ENCODE results near the gene FRAS1.
"Not testable (repeated sequence)": the region's sequence is repeated elsewhere in the genome, so short reads cannot be mapped to it uniquely, and the experiment has no call there.

FRAS1 gene

DNA sequence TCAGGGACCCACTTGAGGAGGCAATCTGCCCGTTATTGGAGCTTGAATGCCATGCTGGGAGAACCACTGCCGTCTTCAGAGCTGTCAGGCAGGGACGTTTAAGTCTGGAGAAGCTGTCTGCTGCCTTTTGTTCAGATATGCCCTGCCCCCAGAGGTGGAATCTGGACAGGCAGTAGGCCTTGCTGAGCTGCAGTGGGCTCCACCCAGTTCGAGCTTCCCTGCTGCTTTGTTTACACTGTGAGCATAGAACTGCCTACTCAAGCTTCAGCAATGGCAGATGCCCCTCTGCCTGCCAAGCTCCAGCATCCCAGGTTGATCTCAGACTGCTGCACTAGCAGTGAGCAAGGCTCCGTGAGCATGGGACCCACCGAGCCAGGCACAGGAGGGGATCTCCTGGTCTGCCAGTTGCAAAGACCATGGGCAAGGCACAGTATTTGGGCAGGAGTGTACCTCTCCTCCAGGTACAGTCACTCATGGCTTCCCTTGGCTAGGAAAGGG is 68.8 kb downstream of the FRAS1 start:
- DNase-seq, result not testable (repeated sequence)

GRCh38 chr4:78129383-78130108 is 72.4 kb downstream of the FRAS1 start:
- no peak for DNase-seq

DNA sequence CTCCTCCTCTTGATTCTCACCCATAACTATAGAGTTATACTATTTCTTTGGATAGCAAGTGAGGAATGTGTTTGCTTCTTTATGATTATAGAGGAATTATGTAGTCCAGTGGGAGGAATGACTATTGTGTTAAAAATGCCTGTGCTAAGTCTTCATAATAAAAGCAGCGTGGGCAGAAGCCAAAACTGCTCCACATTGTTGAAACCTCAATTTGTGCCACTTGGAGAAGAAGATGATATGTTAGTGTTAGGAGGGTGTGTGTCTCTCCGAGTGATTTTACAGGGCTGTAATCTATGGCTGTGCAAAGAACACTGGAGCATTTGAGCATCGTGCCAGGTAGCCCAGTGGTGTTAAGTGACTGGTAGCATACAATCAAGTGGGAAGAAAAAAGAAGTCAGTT is 74.3 kb downstream of the FRAS1 start:
- DNase-seq, result no peak

- DNase-seq, result no peak
Measured at GRCh38 chr4:78136109-78137081, 79.3 kb downstream of the FRAS1 start.

DNA sequence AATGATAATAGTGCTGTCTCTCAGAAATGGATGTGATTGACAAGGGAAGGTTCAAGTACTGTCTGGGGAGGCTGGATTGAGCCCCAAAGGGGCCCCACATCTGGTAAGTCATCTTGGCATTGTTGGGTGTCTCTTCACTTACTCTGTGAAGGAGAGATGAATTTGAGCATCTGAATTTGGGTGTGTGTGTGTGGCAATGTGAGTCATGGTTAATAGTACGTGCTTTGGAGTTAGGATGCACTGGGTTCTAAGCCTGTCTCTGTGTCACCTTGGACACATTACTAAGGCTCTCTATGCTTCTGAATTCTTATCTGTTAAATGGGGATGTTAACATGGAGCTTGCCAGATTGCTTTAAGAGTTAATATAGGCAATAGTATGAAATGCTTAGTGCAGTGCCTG is 80.4 kb downstream of the FRAS1 start:
- no peak for DNase-seq

DNA sequence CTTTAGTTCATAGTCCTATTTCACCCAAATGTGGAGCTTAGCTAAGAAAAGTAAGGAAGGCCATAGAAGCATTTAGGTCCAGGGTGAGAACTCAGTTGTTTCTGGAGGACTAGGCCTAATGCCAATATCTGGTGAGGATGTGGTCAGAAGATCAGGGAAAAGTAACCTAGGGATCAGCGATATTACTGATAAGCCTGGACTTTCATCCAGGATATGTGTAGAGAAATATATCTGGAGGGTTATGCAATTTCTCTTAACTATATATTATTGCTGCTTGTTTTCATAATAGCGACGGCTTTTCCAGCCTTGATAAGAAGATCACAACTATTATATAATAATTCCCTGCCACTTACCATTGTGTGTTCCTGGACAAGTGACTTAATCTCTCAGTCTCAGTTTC is 81.1 kb downstream of the FRAS1 start:
- DNase-seq, result no peak

GRCh38 chr4:78143634-78144033 is 86.5 kb downstream of the FRAS1 start:
- DNase-seq, result no peak

DNA sequence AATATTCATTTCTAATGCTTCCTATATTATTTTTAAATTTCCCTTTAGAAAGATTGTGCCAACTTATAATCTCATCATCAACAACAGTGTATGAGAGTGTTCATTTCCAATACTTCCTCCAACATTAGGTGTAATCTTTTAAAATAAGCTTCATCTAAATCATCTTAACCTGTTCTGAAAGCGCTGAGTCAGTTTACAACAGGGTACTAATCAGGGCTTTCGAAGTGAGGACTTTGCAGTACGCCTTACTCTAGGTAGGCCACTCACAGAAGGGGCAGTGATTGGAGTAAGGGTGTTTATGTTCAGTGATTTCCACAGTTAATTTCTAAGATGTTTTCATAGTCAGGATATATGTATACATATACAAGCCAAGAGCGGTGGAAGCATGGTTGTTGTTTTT is 87.9 kb downstream of the FRAS1 start:
- no peak for DNase-seq

- DNase-seq, result no peak
Measured at GRCh38 chr4:78145622-78146021, 88.5 kb downstream of the FRAS1 start.

DNA sequence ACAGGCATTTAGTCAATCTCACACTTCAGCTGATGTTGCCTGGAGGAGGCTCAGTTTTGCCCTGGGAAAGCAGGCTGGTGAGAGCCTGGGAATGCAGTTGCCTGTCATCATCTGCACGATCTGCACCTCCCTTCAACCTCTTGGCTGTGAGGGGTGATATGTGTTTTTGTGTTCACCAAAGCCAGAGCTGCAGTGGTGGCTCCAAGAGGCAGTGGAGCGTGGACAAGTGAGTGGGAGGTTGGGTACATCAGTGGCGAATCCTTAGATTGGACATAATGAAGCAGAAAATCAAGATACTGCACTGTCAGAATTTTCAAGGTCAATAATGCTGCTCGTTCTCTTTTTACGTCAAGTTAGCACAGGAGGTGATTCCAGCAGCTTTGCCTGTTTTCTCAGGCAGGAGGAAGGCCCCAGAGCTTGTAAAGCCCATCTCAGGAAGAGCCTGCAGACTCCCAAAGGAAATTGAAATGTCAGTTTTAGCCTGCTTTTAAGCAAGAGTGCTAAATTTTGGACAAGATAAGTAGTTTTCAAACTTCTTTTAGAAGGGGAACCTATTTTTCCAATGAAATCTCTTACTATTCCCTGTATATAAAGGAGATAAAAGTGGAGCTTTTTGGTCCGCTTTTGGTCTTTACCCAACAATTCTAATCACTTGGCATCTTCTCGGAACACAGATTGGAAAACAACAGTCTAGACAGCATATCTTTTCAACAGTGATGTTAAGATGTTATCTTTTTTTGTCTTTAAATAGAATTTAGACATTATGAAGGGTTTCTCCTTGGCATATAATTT is 92.8 kb downstream of the FRAS1 start:
- no peak for DNase-seq

DNA sequence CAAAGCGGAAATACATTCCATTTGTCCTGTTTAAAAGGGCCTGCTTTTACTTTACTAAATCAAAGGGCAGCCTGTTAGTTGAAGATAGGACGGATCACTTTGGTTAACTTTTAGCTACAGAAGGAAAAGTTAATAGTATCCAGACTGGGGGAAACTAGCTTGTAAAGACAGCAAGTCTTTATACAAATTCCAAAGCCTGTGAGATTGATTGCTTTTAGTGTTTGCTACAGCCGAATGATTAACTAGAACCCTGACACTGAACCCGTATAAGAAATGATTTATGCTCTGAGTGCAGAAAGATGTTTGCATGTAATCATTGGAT is 93.4 kb downstream of the FRAS1 start:
- DNase-seq, result no peak

GRCh38 chr4:78152795-78153194 is 95.7 kb downstream of the FRAS1 start:
- DNase-seq, result no peak

GRCh38 chr4:78154972-78155590 is 98.0 kb downstream of the FRAS1 start:
- DNase-seq, result no peak

DNA sequence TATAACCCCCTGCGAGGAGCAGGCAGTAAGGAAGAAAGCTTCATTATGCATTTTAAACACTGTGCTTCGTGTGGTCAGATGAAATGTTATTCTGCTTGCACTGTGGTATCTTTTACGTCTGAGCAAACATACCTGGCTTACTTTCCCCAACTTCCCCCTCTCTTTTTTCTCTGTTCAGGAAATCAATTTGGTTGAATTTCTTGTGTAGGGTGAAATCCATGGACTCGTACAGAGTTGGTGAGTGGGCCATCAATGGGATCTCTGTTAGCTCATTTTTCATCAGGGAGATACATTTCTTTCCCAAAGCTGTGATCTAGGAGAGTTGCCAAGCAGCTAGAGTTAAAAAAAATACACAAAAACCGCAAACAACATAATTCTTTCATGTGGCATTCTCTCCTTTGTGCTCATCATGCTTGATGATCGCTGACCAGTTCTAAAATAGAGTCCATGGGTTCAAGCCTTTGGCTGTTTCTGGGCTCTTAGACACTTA is 98.5 kb downstream of the FRAS1 start:
- DNase-seq, result no peak

GRCh38 chr4:78156520-78156919 is 99.4 kb downstream of the FRAS1 start:
- no peak for DNase-seq

DNA sequence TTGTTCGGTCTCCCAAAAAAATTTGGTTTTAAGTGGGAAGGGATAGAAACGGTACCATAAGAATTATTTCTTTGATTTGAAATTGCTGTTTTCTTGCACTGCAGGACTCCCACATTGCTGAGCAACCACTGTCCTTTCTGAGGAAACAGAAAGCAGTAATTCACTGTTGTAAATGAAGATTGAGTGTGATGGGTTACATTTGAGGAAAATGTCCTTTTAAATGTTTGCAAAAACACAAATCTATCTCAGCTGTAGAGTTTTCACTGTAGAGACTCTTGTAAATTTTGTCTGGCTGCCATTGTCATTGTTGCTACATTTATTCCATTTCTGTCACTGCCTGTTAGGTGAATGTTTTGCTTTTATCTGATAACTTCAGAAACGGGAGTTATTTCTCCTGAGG is 105.2 kb downstream of the FRAS1 start:
- DNase-seq, result no peak

- DNase-seq, result no peak
Measured at GRCh38 chr4:78162821-78163220, 105.7 kb downstream of the FRAS1 start.

GRCh38 chr4:78165758-78166157 is 108.6 kb downstream of the FRAS1 start:
- DNase-seq, result no peak

DNA sequence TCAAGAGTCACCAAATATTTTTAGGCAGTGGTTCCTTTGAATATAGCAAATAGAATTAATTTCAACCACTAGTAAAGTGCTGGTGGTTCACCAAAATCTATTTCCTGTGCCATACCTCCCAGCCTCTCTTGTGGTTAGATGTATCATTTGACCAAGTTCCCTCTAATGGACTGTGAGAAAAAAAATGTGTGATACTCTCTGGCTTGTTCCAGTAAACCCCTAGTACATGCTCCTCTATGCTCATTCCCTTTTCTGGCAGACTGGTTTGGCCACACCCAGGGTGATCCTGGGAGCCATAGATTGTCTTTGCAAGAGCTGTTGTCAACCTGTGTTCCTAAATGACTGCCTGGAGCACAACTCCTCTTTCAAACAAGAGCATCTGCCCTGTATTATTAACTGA is 109.5 kb downstream of the FRAS1 start:
- no peak for DNase-seq

- no peak for DNase-seq
Measured at GRCh38 chr4:78167510-78167909, 110.4 kb downstream of the FRAS1 start.

DNA sequence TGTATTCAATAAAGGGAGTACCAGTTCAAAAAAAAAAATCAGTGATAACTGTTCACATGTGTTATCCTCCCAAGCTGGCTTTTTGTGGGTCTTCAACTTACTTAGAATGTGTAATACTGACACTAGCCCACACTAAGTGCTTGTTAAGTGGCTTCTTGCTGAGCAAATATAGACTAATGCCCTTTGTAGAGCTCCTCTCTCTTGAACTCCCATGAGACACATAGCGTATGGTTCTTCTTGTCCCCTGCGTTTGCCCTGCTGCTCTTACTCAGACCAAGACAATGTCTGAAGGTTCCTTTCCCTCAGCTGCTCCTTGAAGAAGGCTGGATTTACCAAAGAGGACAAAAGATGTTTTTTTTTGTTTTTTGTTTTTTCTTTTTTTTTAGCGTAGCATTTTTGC is 110.9 kb downstream of the FRAS1 start:
- DNase-seq, result no peak

GRCh38 chr4:78169728-78170127 is 112.6 kb downstream of the FRAS1 start:
- no peak for DNase-seq

DNA sequence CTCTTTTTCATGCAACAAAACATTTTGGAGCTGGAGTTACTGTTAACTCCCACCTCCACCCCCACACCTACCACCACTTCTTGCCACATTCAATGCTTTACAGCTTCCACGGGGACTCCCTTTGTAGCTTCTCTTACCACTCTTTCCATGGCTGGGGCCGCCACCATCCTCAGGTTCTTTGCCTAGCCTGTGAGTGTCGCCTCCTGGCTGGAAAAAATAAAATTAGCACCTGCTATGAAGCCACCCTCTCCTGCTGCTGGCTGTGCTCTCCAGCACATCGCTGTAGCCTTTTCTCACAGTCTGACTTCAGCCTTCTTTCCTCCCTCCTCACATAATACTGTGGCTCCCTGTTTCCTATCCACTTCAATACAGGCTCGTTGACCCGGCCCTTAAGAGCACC is 114.4 kb downstream of the FRAS1 start:
- DNase-seq, result no peak
